ENCODE results near the gene OTOP3.
"Not testable (repeated sequence)": the region's sequence is repeated elsewhere in the genome, so short reads cannot be mapped to it uniquely, and the experiment has no call there.

OTOP3 gene, protein sequence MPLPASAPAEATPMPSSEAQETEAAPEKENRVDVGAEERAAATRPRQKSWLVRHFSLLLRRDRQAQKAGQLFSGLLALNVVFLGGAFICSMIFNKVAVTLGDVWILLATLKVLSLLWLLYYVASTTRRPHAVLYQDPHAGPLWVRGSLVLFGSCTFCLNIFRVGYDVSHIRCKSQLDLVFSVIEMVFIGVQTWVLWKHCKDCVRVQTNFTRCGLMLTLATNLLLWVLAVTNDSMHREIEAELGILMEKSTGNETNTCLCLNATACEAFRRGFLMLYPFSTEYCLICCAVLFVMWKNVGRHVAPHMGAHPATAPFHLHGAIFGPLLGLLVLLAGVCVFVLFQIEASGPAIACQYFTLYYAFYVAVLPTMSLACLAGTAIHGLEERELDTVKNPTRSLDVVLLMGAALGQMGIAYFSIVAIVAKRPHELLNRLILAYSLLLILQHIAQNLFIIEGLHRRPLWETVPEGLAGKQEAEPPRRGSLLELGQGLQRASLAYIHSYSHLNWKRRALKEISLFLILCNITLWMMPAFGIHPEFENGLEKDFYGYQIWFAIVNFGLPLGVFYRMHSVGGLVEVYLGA

DNA sequence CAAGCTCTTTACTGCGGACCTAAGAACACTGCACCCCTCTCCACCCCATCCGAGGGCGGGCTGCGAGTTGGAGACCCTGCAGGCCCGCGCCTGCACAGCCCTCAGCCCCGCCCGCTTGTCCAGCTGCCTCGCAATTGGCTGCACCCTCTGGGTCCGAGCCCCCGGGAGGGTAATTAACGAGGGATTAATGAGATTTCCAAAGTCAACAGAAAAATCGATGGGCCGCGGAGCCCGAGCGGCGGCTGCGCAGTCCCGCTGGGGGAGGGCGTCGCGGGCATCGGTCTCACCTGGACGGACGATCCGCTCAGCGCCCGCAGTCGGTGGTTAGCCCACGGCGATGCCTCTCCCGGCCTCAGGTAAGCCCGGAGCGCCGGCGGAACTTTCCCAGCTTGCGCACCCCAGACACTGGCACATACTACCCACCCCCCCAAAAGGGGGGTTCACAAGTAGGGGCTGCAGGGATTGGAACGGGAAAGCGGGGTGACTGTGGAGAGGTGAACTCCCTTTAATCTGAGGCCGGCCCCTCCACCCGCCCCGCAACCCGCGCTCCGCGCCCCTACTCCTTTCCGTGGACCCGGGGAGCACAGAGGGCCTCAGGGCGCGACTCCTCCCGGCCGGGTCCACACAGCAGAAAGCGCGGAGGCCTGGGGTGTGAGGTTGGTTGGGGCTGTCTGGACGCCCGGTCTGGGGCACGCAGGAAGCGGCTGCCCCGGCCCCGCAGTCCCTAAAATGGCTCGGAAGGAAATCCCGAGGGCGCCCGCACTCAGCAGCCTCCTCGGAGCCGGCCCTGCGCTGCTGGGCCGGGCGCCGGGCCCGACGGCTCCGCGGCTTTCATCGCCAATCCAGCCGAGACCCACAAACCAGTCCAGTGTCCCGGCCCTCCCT, at the start of gene OTOP3:
Gene OTOP3, plus strand, starts transcription at position 314 of the 885 bp plus-strand sequence. Its CDS starts 24 bp downstream, at position 338.
- no peak for DNase-seq

DNA sequence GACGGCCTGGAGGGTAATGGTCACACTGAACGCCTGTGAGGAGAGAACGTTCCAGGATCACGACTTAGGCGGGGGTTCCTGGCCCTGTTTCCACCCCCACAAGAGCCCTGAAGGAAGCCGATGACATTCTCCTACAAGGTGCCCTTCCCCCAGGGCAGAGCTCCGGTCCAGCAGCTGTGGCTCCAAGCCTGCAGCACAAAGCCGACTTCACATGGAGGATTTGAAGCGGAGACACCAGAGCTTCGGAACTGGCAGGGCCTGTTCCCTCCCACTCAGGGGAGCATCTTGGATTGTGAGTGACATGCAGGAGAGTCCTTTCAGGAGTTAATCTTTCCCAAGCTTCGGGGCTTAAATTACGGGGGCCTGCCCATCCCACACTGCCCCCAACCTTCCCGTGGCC, 47.2 kb upstream of the OTOP3 start:
- DNase-seq = no peak

- no peak for DNase-seq
Observed at GRCh38 chr17:74890554-74890953, 45.1 kb upstream of the OTOP3 start.

DNA sequence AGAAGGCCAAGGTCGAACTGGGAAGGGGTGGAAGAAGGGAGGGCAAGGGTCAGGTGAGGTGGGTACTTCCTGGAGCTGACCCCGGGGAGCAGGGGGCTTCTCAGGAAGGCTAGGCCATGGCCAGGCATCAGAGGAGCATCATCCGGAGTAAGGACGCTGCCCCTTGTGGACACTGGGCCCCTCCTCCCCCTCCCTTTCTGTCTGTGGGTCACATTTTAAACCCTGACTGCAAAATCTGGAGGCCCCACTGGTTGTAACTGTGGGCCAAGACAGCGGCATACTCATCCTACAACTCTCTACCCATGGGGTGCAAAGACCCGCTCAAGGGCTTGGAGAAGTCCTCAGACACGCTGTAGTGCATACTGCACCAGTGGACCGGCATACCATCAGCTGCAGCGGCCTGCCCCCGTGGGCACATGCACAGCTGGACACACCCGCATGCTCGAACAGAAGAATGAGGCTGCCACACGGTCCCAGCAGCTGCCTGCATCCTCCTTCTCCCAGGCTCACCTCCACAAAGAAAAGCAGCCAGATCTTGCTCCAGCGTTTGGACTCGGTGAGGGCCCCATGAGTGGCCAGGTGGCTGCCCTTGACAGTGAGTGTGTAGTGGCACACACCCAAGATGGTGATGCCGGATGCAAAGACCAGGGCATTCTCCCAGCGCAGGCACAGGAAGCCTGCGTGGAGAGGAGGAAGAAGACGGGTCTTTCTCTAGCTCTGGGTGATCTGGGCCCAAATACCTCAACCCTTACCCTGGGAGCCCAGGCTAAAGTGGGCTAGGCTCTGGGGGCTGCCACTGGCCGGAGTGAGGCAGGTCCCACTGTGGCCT, 43.5 kb upstream of the OTOP3 start:
- DNase-seq = no peak

DNA sequence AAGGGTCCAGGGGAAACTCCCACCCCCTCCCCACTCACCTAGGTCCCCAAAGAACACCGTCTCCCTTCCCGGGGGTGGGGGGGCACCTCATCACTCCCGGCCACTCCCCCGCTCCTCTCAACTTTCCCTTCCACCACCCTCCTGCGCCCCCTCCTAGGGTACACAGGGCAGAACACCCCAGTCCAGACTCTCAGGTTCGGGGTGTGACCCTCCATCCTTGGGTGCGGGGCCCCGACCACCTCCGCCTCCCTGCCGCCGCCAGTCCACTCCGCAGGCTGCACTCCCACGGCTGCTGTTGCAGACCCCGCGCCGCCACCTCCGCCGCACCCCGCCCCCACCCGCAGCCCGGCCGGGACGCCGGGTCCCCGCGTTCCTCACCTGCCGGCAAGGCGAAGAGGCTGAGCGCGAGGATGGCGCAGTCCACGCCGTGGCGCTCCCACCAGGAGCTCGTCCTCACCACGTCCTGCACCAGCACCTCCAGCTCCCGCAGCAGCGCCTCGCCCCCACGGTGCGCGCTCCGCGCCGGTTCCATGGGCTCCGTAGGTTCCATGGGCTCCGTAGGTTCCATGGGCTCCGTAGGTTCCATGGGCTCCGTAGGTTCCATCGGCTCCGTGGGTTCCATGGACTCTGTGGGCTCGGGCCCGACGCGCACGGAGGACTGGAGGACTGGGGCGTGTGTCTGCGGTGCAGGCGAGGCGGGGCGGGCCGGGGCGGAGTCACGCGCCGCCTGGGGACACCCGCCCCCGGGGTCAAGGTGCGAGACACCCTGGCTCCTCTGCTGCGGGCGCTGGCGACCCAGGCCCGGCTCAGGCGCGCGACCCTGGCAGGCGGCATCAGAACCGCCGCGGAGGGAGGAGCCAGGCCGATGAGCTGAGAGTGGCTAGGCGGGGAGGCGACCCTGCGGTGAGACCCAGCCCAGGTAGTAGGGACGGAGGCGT, 42.5 kb upstream of the OTOP3 start, which contains the start of gene FADS6:
Gene FADS6, minus strand, starts transcription at position 660 of the 938 bp plus-strand sequence. Its CDS starts 38 bp downstream, at position 622.
- no peak for DNase-seq

GRCh38 chr17:74893936-74894671, 41.6 kb upstream of the OTOP3 start:
- no peak for DNase-seq

DNA sequence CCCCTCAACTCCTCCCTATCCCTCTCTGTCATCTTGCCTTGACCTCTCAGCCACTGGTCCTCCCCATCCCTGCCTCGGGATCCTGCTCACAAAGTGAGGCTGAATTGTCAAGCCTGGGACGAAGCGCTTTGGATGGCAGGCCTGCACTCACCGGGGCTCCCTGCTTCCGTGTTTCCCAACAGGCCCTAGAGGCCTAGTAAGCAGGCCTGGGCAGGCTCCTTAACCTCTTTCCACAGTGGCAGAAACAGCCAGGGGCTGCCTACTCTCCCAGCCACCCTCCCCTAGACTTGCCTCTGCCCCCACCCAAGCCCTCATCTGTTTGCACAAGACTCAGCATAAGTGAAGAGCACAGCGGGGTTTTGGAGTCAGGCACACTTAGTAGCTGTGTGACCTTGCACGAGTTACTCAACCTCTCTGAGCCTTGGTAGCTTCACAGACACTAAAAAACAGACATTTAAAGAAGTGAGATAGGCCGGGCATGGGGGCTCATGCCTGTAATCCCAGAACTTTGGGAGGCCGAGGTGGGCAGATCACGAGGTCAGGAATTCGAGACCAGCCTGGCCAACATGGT, 37.2 kb upstream of the OTOP3 start:
- no peak for DNase-seq

- DNase-seq = no peak
Observed at GRCh38 chr17:74900208-74900607, 35.5 kb upstream of the OTOP3 start.

DNA sequence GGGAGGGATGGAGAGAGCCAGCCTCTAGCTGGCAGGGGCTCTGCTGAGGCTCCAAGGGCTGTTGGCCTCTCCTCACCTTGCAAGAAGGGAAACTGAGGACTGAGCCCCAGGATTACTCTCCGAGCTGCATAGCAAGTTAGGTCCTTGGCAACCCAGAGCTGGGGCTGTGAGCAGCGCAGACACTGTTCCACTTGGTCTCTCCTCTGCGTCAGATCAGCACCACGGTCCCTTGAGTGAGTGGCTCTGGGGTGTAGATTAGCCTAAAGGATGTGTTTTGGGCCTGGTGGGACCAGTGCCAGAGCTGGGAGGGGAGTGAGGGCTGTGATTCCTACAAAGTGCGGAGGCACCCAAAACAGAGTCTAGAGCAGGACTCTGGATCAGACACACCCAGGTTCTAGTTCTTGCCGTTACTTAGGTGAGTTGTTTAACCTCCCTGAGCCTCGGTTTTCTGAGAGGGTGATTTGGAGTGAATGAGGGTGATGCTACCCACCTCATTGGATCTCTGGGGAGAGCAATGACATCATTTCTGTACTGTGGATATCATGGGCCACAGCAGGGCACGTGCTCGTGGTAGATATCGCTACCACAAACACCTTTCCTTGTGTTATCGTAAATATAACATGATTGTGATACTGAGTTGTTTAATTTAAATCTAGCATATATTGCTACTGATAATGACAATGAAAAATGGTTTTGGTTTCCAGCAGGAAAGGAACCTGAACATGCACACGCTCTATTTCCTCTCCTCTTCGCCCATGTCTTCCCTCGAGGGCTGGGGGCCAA, 34.2 kb upstream of the OTOP3 start:
- DNase-seq = no peak

- DNase-seq = no peak
Observed at GRCh38 chr17:74903034-74903433, 32.7 kb upstream of the OTOP3 start.

- no peak for DNase-seq
Observed at GRCh38 chr17:74903671-74904070, 32.0 kb upstream of the OTOP3 start.

DNA sequence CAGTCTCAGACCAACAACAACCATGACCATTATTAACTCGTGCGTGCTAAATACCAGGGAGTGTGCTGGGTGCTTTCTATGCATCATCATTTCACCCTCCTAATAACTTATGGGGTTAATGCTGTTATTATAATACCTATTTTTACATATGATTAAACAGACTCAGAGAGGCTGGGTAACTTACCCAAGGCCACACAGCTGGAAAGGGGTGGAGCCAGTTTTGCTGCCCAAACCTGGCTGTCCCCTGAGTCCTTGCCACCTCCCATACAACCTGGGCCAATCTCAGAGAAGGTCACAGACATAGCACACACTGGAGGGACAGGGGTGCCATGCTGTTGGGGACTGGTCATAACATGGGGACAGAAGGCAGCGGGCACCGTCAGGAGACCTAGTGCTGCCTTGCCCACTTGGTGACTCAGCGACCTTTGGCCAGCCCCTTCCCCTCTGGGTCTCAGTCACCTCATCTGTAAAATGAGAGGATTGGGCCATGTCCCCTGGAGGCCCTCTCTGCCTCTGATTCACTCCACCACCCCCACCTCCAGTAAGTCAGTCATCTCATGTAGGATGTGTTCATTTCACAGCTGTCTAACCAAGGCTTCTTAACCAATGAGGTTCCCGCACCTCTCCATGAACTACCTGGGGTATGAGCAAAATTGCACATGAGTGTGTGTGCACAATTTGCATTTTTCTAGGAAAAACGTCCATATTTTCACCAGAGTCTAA, 30.9 kb upstream of the OTOP3 start:
- DNase-seq = no peak

DNA sequence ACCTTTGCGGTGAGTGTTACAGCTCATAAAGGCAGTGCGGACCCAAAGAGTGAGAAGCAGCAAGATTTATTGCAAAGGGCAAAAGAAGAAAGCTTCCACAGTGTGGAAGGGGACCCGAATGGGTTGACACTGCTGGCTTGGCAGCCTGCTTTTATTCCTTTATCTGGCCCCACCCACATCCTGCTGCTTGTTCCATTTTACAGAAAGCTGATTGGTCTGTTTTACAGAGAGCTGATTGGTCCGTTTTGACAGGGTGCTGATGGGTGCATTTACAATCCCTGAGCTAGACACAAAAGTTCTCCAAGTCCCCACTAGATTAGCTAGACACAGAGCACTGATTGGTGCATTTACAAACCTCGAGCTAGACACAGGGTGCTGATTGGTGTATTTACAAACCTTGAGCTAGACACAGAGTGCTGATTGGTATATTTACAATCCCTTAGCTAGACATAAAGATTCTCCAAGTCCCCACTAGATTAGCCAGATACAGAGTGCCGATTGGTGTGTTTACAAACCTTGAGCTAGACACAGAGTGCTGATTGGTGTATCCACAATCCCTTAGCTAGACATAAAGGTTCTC, 29.4 kb upstream of the OTOP3 start:
- DNase-seq = not testable (repeated sequence)

GRCh38 chr17:74907012-74907411, 28.7 kb upstream of the OTOP3 start:
- no peak for DNase-seq

DNA sequence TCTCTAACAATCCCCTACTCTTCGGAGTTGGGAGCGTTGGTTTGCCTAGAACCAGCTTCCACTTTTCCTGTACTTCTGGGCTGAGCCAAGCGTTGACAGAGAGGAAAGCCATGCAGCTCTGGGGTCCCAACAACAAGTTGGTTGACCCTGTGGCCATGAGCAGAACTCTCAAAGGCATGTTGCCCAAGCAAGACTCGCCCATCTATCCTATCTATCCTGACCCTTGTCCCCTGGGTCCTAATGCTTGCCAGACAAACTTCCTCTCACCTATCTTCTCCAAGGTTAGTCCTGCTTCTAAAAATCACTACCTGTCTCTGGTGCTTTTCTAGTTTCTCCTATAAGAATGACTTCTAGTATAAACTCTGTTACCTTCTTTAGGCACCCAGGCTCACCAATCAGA, 26.6 kb upstream of the OTOP3 start:
- not testable (repeated sequence) for DNase-seq

DNA sequence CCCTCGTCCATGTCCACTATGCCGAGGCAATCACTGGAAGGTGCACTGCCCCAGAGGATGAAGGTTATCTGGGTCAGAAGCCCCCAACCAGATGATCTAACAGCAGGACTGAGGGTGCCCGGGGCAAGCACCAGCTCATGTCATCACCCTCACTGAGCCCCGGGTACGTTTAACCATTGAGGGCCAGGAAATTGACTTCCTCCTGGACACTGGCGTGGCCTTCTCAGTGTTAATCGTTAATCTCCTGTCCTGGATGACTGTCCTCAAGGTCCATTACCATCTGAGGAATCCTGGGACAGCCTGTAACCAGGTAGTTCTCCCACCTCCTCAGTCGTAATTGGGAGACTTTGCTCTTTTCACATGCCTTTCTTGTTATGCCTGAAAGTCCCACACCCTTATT, 24.3 kb upstream of the OTOP3 start:
- not testable (repeated sequence) for DNase-seq

- no peak for DNase-seq
Observed at GRCh38 chr17:74916136-74916850, 19.4 kb upstream of the OTOP3 start.

DNA sequence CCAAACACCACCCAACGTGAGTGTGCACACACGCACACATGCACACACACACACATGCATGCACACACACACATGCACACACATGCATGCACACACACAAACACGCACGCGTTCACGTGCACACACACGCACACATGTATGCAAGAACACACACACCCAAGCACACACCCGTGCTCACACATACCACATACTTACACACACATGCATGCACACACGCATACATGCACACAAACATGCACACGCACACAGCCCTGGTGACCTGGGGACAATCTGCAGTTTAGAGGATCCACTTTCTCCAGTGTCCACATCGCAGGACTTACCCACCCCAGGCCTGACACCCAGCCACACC, 18.9 kb upstream of the OTOP3 start:
- no peak for DNase-seq
